Endothelial cell of hepatic sinusoid (primary cell): Measurements from ENCODE around the gene BEST1.

ENCODE experiments used
- in situ Hi-C: cut with HindIII; loops from 2 replicates; pipeline ENCODE4 v1.10.0; 2017; ENCODE audit warnings: low sequenced_read_pairs

The BEST1 gene

DNA sequence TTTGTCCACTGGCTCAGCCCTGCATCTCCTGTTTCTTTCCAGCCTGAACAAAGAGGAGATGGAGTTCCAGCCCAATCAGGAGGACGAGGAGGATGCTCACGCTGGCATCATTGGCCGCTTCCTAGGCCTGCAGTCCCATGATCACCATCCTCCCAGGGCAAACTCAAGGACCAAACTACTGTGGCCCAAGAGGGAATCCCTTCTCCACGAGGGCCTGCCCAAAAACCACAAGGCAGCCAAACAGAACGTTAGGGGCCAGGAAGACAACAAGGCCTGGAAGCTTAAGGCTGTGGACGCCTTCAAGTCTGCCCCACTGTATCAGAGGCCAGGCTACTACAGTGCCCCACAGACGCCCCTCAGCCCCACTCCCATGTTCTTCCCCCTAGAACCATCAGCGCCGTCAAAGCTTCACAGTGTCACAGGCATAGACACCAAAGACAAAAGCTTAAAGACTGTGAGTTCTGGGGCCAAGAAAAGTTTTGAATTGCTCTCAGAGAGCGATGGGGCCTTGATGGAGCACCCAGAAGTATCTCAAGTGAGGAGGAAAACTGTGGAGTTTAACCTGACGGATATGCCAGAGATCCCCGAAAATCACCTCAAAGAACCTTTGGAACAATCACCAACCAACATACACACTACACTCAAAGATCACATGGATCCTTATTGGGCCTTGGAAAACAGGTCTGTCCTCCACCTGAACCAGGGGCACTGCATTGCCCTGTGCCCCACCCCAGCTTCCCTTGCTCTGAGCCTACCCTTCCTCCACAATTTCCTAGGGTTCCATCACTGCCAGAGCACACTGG, 12.3 kb downstream of the BEST1 start:
- in situ Hi-C loops: loop anchor here (10.0 kb wide), 1 partner anchor 148 kb away; the partner anchor contains the start of gene FADS1

GRCh38 chr11:61963016-61963281, 12.8 kb downstream of the BEST1 start:
- in situ Hi-C loops: loop anchor here (10.0 kb wide), 1 partner anchor 148 kb away; the partner anchor contains the start of gene FADS1

DNA sequence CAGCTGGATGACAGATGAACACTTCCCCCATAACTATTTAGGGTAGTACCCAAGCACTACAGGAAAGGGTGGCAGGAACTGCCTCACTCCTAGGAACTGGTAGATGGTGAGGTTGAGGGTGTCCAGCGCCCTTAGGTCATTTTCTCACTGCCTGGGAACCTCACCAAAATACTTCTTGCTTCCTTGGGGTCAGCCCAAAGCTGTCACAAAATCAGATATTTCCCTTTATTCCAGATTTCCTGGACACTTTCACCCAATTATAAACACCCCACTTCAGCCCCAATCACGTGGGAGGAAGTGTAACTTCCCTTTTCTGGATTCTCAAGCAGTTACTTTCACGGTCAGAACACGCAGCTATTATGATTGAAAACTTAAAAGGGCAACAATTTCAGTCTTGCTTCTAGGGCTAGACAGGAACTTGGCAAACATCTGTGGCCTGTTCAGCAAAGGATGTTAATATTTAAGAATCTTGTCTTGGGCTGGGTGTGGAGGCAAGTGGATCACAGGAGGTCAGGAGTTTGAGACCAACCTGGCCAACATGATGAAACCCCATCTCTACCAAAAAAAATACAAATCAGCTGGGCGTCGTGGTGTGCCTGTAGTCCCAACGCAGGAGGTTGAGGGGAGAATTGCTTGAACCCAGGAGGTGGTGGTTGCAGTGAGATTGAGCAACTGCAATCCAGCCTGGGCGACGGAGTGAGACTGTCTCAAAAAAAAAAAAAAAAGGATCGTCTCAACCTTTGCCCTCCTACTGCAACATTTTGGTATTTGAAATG, 13.3 kb downstream of the BEST1 start:
- in situ Hi-C loops: loop anchor here (10.0 kb wide), 1 partner anchor 149 kb away; the partner anchor contains the start of gene FADS1

DNA sequence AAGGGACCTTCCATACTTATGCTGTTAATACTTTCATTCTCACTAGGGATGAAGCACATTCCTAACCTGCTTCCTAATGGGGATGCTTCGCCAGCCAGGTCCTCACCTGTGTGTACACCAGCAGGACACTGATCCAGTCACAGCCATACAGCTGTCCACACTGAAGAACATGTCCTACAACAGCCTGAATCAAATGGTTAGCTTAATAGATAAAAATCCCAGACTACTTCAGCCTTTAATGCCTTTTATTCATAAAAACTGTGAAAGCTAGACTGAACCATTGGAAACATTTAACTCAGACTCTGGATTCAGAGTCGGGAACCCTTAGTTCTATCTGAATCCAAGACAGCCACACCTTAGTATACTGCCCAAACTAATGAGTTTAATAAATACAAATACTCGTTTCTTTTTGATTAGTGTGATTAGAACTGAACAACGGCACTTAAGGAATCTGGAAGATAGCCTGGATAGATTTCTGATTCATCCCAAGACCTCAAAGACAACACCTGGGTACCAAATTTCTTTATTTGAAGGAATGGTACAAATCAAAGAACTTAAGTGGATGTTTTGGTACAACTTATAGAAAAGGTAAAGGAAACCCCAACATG, 14.0 kb downstream of the BEST1 start:
- in situ Hi-C loops: loop anchor here (10.0 kb wide), 1 partner anchor 149 kb away; the partner anchor contains the start of gene FADS1

DNA sequence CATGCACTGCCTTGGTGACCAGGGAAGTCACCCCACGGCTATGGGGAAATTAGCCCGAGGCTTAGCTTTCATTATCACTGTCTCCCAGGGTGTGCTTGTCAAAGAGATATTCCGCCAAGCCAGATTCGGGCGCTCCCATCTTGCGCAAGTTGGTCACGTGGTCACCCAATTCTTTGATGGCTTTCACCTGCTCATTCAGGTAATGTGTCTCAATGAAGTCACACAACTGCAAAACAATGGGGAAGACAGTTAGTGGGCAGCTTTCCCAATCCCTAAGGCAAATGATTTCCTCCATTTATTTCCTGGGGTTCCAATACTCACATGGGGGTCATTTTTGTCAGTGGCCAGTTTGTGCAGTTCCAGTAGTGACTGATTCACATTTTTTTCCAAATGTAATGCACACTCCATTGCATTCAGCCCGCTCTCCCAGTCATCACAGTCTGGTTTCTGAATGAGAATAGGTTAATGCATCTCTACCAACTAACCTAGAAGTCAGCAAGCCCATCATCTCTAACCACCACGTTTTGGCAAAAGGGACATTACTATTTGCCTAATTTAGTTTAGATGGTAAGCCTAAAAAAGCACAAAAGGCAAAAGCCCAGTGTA, 14.6 kb downstream of the BEST1 start:
- in situ Hi-C loops: loop anchor here (10.0 kb wide), 1 partner anchor 150 kb away; the partner anchor contains the start of gene FADS1

DNA sequence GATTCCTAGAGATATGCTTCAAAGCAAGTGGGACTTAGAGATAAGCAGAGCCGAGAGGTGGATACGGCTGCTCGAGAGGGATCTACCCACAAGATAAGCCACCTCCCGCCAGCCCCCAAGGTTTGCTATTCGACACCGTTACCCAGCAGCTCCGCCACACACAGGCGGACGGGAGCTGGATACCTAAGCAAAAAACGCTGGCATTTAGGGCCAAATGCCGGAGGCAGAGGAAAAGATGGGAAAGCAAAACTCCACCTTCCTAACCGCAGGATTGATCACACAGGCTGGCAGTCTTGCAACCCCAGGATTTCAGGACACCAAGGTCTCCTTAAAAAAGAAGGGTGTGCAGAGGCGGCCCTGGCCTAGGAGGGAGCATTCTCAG, 16.6 kb downstream of the BEST1 start:
- in situ Hi-C loops: loop anchor here (10.0 kb wide), 1 partner anchor 152 kb away; the partner anchor contains the start of gene FADS1

GRCh38 chr11:61967116-61967923, 17.2 kb downstream of the BEST1 start, which contains the start of gene FTH1:
Gene FTH1 (minus strand): TSS chr11:61967634. CDS start chr11:61967425, 209 bp downstream.
- in situ Hi-C loops: loop anchor here (10.0 kb wide), 1 partner anchor 153 kb away; the partner anchor contains the start of gene FADS1

DNA sequence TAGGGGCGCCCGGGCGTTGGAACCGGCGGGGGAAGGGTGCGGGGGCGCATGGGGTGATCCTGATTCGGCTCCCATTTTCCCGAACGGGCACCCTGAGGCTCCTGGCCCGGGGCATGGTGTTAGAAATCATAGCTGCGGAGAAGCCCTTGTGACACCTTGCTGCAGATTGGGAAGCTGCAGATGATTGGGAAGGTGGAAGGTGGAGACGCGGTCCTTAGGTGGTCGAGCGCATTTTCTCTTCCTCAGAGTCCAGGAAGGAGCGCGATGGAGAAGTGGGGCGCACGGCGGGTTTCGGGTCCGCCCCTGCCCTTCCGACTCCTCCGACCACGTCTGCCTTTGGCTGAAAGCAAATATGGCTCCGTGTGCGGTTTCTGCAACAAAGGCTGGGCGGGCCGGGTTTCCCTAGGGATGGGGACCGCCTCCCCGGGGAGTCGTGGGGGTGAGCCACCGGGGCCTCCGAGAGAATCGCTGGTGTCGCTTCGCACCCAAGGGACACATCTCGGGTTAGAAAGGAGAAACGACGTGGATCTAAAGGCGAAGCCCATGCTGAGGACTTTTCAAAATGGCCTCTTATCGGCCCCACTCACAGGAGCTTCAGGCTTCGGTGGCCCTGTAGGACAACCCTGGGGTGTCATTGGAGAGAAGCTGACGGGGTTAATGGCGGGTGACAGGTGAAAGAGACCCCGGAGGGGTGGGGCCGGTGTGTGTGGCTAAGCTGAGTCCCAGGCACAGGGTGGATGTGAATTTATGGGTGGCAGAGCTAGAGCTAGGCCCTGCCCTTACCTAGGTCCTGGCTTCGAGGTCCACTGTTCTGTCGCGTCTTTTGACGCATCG, 18.0 kb downstream of the BEST1 start:
- in situ Hi-C loops: loop anchor here (10.0 kb wide), 1 partner anchor 153 kb away; the partner anchor contains the start of gene FADS1

DNA sequence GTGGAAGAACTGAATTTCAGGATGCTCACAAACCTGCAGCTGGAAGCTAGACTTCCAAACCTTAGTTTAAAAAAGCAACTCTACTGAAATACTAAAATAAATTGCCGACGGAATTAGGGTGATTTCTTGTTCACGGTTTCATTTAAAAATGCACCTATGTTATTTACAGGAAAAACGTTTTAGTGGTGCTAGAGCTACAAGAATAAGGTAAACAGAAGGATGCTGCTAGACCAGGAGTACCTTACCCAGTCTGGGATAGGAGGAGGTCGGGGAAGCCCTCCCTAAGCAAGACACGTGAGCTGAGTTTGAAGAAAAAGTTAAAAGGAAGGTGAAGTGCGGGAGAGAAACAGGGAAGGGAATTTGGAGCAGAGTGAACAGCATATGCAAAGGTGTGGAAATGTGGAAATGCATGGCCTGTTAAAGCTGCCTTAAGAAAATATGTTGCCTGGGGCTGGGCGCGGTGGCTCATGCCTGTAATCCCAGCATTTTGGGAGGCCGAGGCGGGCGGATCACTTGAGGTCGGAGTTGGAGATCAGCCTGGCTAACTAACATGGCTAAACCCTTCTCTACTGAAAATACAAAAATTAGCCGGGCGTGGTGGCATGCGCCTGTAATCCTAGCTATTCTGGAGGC, 18.7 kb downstream of the BEST1 start:
- in situ Hi-C loops: loop anchor here (10.0 kb wide), 1 partner anchor 154 kb away; the partner anchor contains the start of gene FADS1

- in situ Hi-C loops: loop anchor here (10.0 kb wide), 1 partner anchor 155 kb away; the partner anchor contains the start of gene FADS1
Observed at GRCh38 chr11:61969391-61969758, 19.2 kb downstream of the BEST1 start.

DNA sequence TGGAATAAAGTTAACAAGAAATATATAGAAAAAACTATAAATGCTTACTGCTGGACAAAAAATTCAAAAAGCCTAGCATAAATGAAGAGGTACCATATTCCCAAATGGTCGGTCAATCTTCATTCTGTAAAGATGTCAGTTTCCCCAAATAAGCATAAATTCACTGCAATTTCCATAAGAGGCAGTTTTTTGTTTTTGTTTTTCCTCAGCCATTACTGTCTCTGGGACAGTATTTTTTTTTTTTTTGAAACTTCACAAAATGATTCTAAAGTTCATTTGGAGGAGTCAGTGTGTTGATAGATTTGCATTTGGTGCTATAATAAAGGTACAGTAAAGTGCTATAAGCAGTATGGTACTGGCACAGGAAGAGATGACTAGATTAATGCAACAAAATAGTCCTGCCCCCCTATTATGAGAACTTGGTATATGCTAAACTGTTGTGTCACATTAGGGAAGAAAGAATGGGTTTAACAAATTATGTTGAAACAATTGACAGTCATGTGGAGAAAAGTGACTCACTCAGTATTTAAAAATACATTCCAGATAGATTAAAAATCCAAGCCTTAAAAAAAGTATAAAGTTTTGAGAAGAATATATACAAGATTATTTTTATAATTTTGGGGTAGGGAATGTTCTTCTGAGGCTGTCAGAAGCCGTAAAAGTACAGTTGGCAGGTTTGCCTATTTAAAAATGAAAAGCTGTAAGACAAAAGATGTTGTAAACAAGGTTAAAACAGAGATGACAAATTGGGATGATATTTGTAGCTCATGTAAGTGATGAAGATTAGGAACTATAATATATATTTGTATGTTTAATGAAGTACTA, 19.9 kb downstream of the BEST1 start:
- in situ Hi-C loops: loop anchor here (10.0 kb wide), 1 partner anchor 155 kb away; the partner anchor contains the start of gene FADS1

GRCh38 chr11:61971248-61972111, 21.3 kb downstream of the BEST1 start:
- in situ Hi-C loops: no loop called here

GRCh38 chr11:61972112-61972671, 22.0 kb downstream of the BEST1 start:
- in situ Hi-C loops: no loop called here

- in situ Hi-C loops: no loop called here
Observed at GRCh38 chr11:61972672-61973475, 22.7 kb downstream of the BEST1 start.

GRCh38 chr11:61973476-61974162, 23.5 kb downstream of the BEST1 start:
- in situ Hi-C loops: no loop called here
